Mammary epithelial cell (primary cell): ENCODE results near the gene PLEKHA7.

Source experiments
- CTCF ChIP-seq, 2 donors: IDR thresholded peaks in 1 of 2; conservative IDR thresholded peaks in 1 of 2; 2 replicates each; pipeline ENCODE4 v1.5.1; 2011 to 2012; ENCODE audit warnings: inconsistent platforms in 2 of 2, low read length in 2 of 2, mild to moderate bottlenecking in 2 of 2, control low read depth in 1 of 2, low read depth in 1 of 2; ENCODE audit not compliant: insufficient read depth in 1 of 2; ENCODE audit errors: extremely low read depth in 1 of 2
- EZH2 ChIP-seq: IDR thresholded peaks from 2 replicates; pipeline ENCODE4 v1.6.1; 2012; ENCODE audit warnings: low read length, inconsistent platforms, borderline replicate concordance

- TF ChIP-seq CTCF (conservative IDR thresholded peaks at IDR 0.05 in 1 of 2, IDR thresholded peaks at IDR 0.05 in 1 of 2; ENCODE audit: extremely low read depth in 1 of 2, insufficient read depth in 1 of 2, low read depth in 1 of 2, low read length in 2 of 2): no peak
- no peak for TF ChIP-seq EZH2
Measured at GRCh38 chr11:16772141-16772512, 242.1 kb downstream of the PLEKHA7 start.
